K562 (cell line): ENCODE measurements around the gene CCDC97. TPM values are rescaled to one million over a fixed set of nuclear protein-coding genes. Genes with fewer than 3 reads are reported as not detected.
A peak's percentile ranks its signal among the peaks of the same experiment; 100 is the strongest.

Experiments used
- ATAC-seq: fragments of 200-7000 bp; cut with Tn5 transposase; 3 replicates; pipeline ENCODE4 v1.9.1; 2020; ENCODE audit warnings: moderate library complexity
- BruUV-seq: library from RNA; stranded (reverse); fragments of 400-500 nt; replicated peaks from 2 replicates; lab custom pipeline; 2021; lab: Mats Ljungman, UMichigan
- CTCF ChIA-PET: fragments of 300-600 bp; formaldehyde crosslinking; extraction: SDS; loops from one replicate; lab custom pipeline; 2021; ENCODE audit warnings: low intra/inter-chr PET ratio; lab: Yijun Ruan, JAX
- POLR2A ChIA-PET: fragments of 300-600, 350-650 bp; sonication (Branson Sonifier 250); formaldehyde crosslinking; extraction: SDS; loops from one replicate; lab custom pipeline; 2021; ENCODE audit warnings: antibody characterized with exemption, inconsistent platforms; lab: Yijun Ruan, JAX
- DNase-seq, 4 experiments: peaks; one replicate each; pipeline versions ENCODE4 v3.0.0 to v3.0.0-alpha.2; 2011 to 2018; ENCODE audit warnings: low spot score in 3 of 4, mixed read lengths in 3 of 4; ENCODE audit errors: extremely low read depth in 1 of 4
- FAIRE-seq: peaks from 2 replicates; lab custom pipeline; 2011; peaks lifted over from hg19 to GRCh38; lab: Jason Lieb, UNC
- H2AFZ ChIP-seq: 2 replicates; pipeline ENCODE4 v1.6.0; 2011; ENCODE audit warnings: low read depth, low read length, control low read depth, inconsistent platforms
- H3K27ac ChIP-seq: fragments of 200-600 bp; 3 replicates; pipeline ENCODE4 v1.8.0; 2011; ENCODE audit warnings: low read depth, mild to moderate bottlenecking, control low read depth, inconsistent platforms, low read length, moderate library complexity, mixed read lengths; ENCODE audit errors: extremely low read depth
- H3K27me3 ChIP-seq, 2 experiments: fragments of 300-600 bp in 1 of 2; 2 replicates in 1 of 2; 3 replicates in 1 of 2; pipeline versions ENCODE4 v1.6.0 to v1.8.0; 2011; ENCODE audit warnings: inconsistent platforms in 2 of 2, low read length in 2 of 2, mild to moderate bottlenecking in 1 of 2, mixed read lengths in 1 of 2, moderate library complexity in 1 of 2; ENCODE audit not compliant: control insufficient read depth in 2 of 2, insufficient read depth in 2 of 2
- H3K36me3 ChIP-seq: fragments of 300-600 bp; 3 replicates; pipeline ENCODE4 v1.8.0; 2011; ENCODE audit warnings: mild to moderate bottlenecking, low read length, inconsistent platforms; ENCODE audit not compliant: control insufficient read depth, insufficient read depth
- H3K4me1 ChIP-seq, 2 experiments: fragments of 200-600 bp in 1 of 2; replicated peaks in 1 of 2; 2 replicates in 1 of 2; 3 replicates in 1 of 2; pipeline versions ENCODE4 v1.5.1 to v1.8.0; 2011; ENCODE audit warnings: inconsistent platforms in 2 of 2, low read length in 2 of 2, mild to moderate bottlenecking in 1 of 2, mixed read lengths in 1 of 2, moderate library complexity in 1 of 2; ENCODE audit not compliant: control insufficient read depth in 2 of 2, insufficient read depth in 2 of 2
- H3K4me2 ChIP-seq: 2 replicates; pipeline ENCODE4 v1.6.1; 2011; ENCODE audit warnings: low read length, control low read depth, inconsistent platforms, mixed read lengths; ENCODE audit not compliant: insufficient read depth
- H3K4me3 ChIP-seq: fragments of 200-600 bp; sonication (generic), shearing (Covaris generic); 2 replicates; pipeline ENCODE4 v1.5.1; 2016; ENCODE audit warnings: control low read depth, inconsistent platforms
- H3K79me2 ChIP-seq: fragments of 200-600 bp; 3 replicates; pipeline ENCODE4 v1.8.0; 2011; ENCODE audit warnings: low read length, inconsistent platforms; ENCODE audit not compliant: control insufficient read depth, insufficient read depth
- H3K9ac ChIP-seq, 2 experiments: 2 replicates each; pipeline versions ENCODE4 v1.6.0 to v1.6.1; 2011; ENCODE audit warnings: low read depth in 2 of 2, low read length in 2 of 2, control low read depth in 1 of 2, inconsistent platforms in 1 of 2, mild to moderate bottlenecking in 1 of 2, mixed read lengths in 1 of 2; ENCODE audit not compliant: insufficient read depth in 1 of 2
- H3K9me1 ChIP-seq: one replicate; pipeline ENCODE4 v1.6.0; 2011; ENCODE audit warnings: inconsistent platforms, mild to moderate bottlenecking, low read length, moderate library complexity; ENCODE audit not compliant: control insufficient read depth, insufficient read depth
- H3K9me3 ChIP-seq: replicated peaks from 2 replicates; pipeline ENCODE4 v1.5.1; 2011; ENCODE audit warnings: low read depth, low read length, inconsistent platforms; ENCODE audit not compliant: control insufficient read depth, insufficient read depth
- H4K20me1 ChIP-seq: replicated peaks from 2 replicates; pipeline ENCODE4 v1.6.1; 2011; ENCODE audit warnings: low read length, inconsistent platforms, mixed read lengths; ENCODE audit not compliant: control insufficient read depth, insufficient read depth
- BDP1 ChIP-seq: IDR thresholded peaks from 3 replicates; pipeline ENCODE4 v1.6.1; 2011; ENCODE audit not compliant: insufficient read length, insufficient read depth
- CBFA2T3 ChIP-seq: fragments of 450-650 bp; IDR thresholded peaks from 2 replicates; pipeline ENCODE4 v1.6.1; 2017
- DMBX1 ChIP-seq: fragments of 250-450 bp; sonication (Bioruptor Pico); IDR thresholded peaks from 2 replicates; pipeline ENCODE4 v1.8.0; 2022; ENCODE audit warnings: inconsistent platforms, mild to moderate bottlenecking, moderate library complexity, borderline replicate concordance
- E2F4 ChIP-seq: sonication (generic); formaldehyde crosslinking; IDR thresholded peaks from 2 replicates; pipeline ENCODE4 v1.8.0; 2022; ENCODE audit warnings: mild to moderate bottlenecking, low read depth, missing genetic modification reagents
- E2F8 ChIP-seq: fragments of 450-650 bp; IDR thresholded peaks from 2 replicates; pipeline ENCODE4 v1.7.1; 2018; ENCODE audit warnings: mild to moderate bottlenecking, low read depth; ENCODE audit not compliant: partially characterized antibody
- ELF4 ChIP-seq: fragments of 450-650 bp; formaldehyde crosslinking; IDR thresholded peaks from 2 replicates; pipeline ENCODE4 v1.4.0; 2022; ENCODE audit warnings: missing genetic modification characterization
- ERF ChIP-seq: fragments of 450-650 bp; formaldehyde crosslinking; IDR thresholded peaks from 2 replicates; pipeline ENCODE4 v1.4.0; 2020; ENCODE audit warnings: mild to moderate bottlenecking, mixed read lengths
- FOXJ2 ChIP-seq: fragments of 200-800 bp; sonication (Bioruptor generic); IDR thresholded peaks from 2 replicates; pipeline ENCODE4 v1.6.1; 2016; ENCODE audit warnings: missing genetic modification characterization, missing compliant biosample characterization
- GATAD2A ChIP-seq: fragments of 450-650 bp; IDR thresholded peaks from 2 replicates; pipeline ENCODE4 v1.6.1; 2017
- IFI16 ChIP-seq: fragments of 250-450 bp; sonication (Bioruptor Pico); IDR thresholded peaks from 2 replicates; pipeline ENCODE4 v2.1.2; 2022; ENCODE audit warnings: mild to moderate bottlenecking, inconsistent platforms
- IRF1 ChIP-seq: sonication (generic); formaldehyde crosslinking; IDR thresholded peaks from 2 replicates; pipeline ENCODE4 v1.8.0; 2022; ENCODE audit warnings: missing genetic modification reagents, mild to moderate bottlenecking, borderline replicate concordance
- PML ChIP-seq: IDR thresholded peaks from 2 replicates; pipeline ENCODE4 v1.6.1; 2012; ENCODE audit warnings: low read length, inconsistent platforms
- POLR2AphosphoS2 ChIP-seq: IDR thresholded peaks from 2 replicates; pipeline ENCODE4 v1.6.1; 2012; ENCODE audit warnings: low read length, improper control_type of control experiment
- SIN3A ChIP-seq, 2 experiments: fragments of 150-350 bp in 1 of 2; IDR thresholded peaks; 2 replicates each; pipeline ENCODE4 v1.6.1; 2011 to 2016; ENCODE audit warnings: borderline replicate concordance in 2 of 2, low read depth in 2 of 2, low read length in 2 of 2, mild to moderate bottlenecking in 2 of 2, moderate library complexity in 2 of 2; ENCODE audit not compliant: control insufficient read depth in 1 of 2
- THRA ChIP-seq: fragments of 450-650 bp; IDR thresholded peaks from 2 replicates; pipeline ENCODE4 v1.6.1; 2017; ENCODE audit warnings: mild to moderate bottlenecking, moderate library complexity
- XRCC3 ChIP-seq: fragments of 450-650 bp; IDR thresholded peaks from 2 replicates; pipeline ENCODE4 v1.6.1; 2017; ENCODE audit warnings: mild to moderate bottlenecking, moderate library complexity
- ZNF561 ChIP-seq: fragments of 450-650 bp; formaldehyde crosslinking; conservative IDR thresholded peaks from 2 replicates; pipeline ENCODE4 v1.4.0; 2020; ENCODE audit warnings: mild to moderate bottlenecking, moderate library complexity
- WGBS: fragments of 100-300 bp; shearing (Covaris generic); methylation state at CpG from one replicate; pipeline ENCODE4 v1.1.6; 2016; ENCODE audit warnings: low coverage, mixed read lengths; ENCODE audit not compliant: insufficient coverage; ENCODE audit errors: missing lambda C conversion rate; 5-methylcytosine and 5-hydroxymethylcytosine counted together
- in situ Hi-C: fragments of 300-500 bp; cut with MboI; formaldehyde crosslinking; loops from 4 replicates; pipeline ENCODE4 v1.15.0; 2018; ENCODE audit warnings: inconsistent platforms, mixed read lengths
- intact Hi-C: fragments of 100-400 bp; cut with micrococcal nuclease; formaldehyde crosslinking; loops from 2 replicates; pipeline ENCODE4 v1.14.2; 2022
- polyA plus RNA-seq, 8 experiments: library from polyadenylated mRNA; depleted of rRNA in 4 of 8; stranded (reverse) in 5 of 8; unstranded in 3 of 8; fragments of >200 nt; fragmentation: Nextera tagmentation in 2 of 8; fragmentation: Illumina TruSeq in 1 of 8; extraction: Ambion mirVana in 2 of 8; extraction: Trizol in 1 of 8; gene quantifications; 2 replicates each; pipeline versions ENCODE4 v1.2.1 to v1.2.3, GENCODE V29; 2011 to 2014; ENCODE audit warnings: inconsistent platforms in 1 of 8, missing spikeins in 1 of 8
- total RNA-seq, 7 experiments: library from RNA; depleted of rRNA in 6 of 7; stranded (reverse); fragments of >200 nt in 6 of 7; fragmentation: Illumina TruSeq in 2 of 7; extraction: Trizol in 2 of 7; gene quantifications; 2 replicates each; pipeline versions ENCODE4 v1.2.1 to v1.2.3, GENCODE V29; 2011 to 2021; ENCODE audit warnings: low replicate concordance in 1 of 7

CCDC97 gene
- total and polyA plus RNA-seq, 9 of the 15 experiments (the other 6 are each of a cell fraction or from before 2014, with no cell fraction given): 0.60 to 16.5 (median 7.0) TPM

- FAIRE-seq: no peak
- ChIA-PET POLR2A (interaction anchor here (0.7 to 1.7 kb wide), 3 partner anchors 9 to 32 kb away, joined by 3 to 5 read pairs (median 4); partner anchors contain the start of gene HNRNPUL1), CTCF (no interaction called here)
- Histone ChIP-seq H3K9me1 (no peaks in the 10 kb centered on the region), H3K27me3 (no peaks in the 10 kb centered on the region), H3K9ac (peak overlapping the region in 1 of 2 experiments; percentile 30; a peak in 1 of 4 replicates), H3K4me2 (no peak overlapping the region), H3K4me1 (no peaks in the 10 kb centered on the region), H4K20me1 (no peaks in the 10 kb centered on the region; the same call in 1 of the 2 replicates), H3K36me3 (peaks cover 99% of the 10 kb centered on the region), H3K27ac (no peak overlapping the region), H3K79me2 (peaks cover 13% of the 10 kb centered on the region), H3K4me3 (no peak overlapping the region), H3K9me3 (no peaks in the 10 kb centered on the region), H2AFZ (no peak overlapping the region)
- intact Hi-C loops: no loop called here
- ATAC-seq: no peak
- BruUV-seq: no TSS peak
- 94% methylated on average over 5 of the region's 6 CpGs for WGBS
- DNase-seq: no peak
- in situ Hi-C loops: no loop called here
- TF ChIP-seq SIN3A (IDR thresholded peaks at IDR 0.05; ENCODE audit: borderline replicate concordance in 2 of 2, control insufficient read depth in 1 of 2, low read depth in 2 of 2, low read length in 2 of 2): no peak
- TF ChIP-seq PML: no peak
- no peak for TF ChIP-seq DMBX1
- no peak for TF ChIP-seq ERF (CRISPR knock-in tag)
- no peak for TF ChIP-seq CBFA2T3
- no peak for TF ChIP-seq POLR2AphosphoS2
- no peak for TF ChIP-seq IFI16 (CRISPR knock-in tag)
- TF ChIP-seq ELF4 (CRISPR knock-in tag): no peak
- TF ChIP-seq E2F4 (CRISPR knock-in tag): no peak
- no peak for TF ChIP-seq E2F8
- TF ChIP-seq THRA: no peak
- TF ChIP-seq GATAD2A: no peak
- TF ChIP-seq IRF1 (CRISPR knock-in tag): no peak
- no peak for TF ChIP-seq BDP1
- no peak for TF ChIP-seq ZNF561
- TF ChIP-seq FOXJ2 (tag): no peak
- no peak for TF ChIP-seq XRCC3
Observed at GRCh38 chr19:41273076-41273475, 36.9 kb upstream of the CCDC97 start.
